GM12874 (cell line): Measurements from ENCODE around the gene ELANE.
A peak's percentile ranks its signal among the peaks of the same experiment; 100 is the strongest.

Experiments
- CTCF ChIP-seq: IDR thresholded peaks from 2 replicates; pipeline ENCODE4 v1.5.1; 2011; ENCODE audit warnings: low read depth, mild to moderate bottlenecking, control low read depth, low read length, moderate library complexity; ENCODE audit not compliant: insufficient read depth

Gene ELANE

DNA sequence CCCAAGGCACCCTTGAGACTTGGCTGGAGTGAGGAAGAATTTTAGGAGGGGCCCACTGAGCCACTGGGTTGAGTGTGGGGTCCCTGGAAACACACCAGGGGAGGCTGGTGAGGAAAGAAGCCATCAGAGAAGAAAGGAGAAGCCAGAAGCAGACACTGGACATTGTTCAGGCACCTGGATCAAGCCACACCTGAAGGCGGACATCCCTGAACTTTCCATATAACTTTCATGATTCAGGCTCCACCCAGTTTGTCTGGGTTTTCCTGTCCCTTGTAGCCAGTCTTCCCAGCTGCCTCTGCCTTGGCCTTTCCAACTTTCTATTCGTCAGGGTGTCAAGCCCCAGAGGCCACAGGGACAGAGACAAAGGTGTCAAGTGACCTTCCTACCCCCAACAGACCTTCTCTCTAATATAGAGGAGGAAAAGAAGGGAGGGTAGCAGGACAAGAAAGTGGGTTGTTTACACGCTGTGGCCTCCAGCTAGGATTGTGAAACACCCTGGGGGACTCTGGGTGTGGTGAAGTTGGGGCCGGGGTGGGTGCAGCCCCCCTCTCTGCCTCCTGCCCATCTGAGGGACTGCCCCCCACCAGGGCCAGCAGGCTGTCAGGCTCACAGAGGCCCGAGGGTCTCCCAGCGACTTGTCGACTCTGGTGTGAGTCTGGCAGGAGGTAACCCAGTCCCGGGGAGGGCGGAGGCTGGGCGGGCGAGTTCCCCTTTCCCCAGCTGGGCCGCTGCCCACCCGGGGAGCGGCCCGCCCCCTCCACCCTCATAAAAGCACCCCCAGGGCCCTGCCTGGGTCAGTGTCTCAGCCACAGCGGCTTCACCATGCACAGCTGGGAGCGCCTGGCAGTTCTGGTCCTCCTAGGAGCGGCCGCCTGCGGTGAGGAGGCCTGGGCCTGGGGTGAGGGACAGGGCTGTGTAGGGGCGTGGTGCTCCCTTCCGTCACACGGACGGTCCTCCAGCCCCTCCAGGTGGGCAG lies 7.1 kb downstream of the ELANE start, which contains the start of gene CFD:
Gene CFD, plus strand, starts transcription at position 797 of the 976 bp plus-strand sequence. Its CDS starts 26 bp downstream, at position 823.
- TF ChIP-seq CTCF = no peak

DNA sequence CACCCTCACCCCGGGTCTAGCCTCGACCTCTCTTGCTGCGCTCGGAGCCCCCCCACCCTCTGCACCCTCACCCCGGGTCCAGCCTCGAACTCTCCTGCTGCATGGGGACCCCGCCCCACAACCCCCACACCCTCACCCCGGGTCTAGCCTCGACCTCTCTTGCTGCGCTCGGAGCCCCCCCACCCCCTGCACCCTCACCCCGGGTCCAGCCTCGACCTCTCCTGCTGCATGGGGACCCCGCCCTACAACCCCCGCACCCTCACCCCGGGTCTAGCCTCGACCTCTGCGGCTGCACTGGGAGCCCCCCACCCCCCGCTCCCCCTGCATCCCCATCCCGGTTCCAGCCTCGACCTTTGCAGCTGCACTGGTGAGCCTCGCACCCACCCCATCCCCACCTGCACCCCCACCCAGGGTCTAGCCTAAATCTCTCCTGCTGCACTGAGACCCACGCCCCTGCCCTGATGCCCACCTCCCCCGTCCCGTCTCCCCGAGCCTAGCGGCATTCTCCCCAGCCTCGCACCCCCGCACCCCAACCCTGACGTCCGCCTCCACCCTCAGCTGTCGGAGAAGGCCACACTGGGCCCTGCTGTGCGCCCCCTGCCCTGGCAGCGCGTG lies 9.1 kb downstream of the ELANE start:
- TF ChIP-seq CTCF = no peak

GRCh38 chr19:861756-862580 lies 9.9 kb downstream of the ELANE start:
- 0 out of 2 replicates have a peak, but pooled peaks have one; percentile 20 for TF ChIP-seq CTCF

DNA sequence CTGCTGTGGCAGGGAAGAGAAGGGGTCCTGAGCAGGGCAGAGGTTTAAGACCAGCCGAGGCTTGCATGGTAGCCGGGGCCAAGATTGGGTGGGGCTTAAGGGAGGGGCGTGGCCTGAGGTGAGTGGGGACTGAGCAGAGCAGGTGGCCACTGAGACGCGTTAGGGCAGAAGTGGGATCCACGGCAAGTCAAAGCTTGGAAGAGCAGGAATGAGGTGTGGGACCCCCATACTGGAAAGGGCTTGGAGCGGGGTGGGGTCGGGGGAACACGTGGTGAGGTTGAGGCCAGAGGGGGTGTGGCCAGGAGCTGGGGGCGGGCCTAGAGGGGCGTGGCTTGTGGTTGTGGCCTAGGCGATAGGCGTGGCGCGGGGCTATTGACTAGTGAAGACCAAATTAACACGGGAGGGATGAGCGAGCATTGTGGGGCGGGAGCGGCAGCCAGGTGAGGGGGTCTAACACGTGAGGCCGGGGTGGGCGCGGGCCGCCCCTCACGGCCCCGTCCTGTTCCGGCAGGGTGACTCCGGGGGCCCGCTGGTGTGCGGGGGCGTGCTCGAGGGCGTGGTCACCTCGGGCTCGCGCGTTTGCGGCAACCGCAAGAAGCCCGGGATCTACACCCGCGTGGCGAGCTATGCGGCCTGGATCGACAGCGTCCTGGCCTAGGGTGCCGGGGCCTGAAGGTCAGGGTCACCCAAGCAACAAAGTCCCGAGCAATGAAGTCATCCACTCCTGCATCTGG lies 10.6 kb downstream of the ELANE start:
- no peak for TF ChIP-seq CTCF

DNA sequence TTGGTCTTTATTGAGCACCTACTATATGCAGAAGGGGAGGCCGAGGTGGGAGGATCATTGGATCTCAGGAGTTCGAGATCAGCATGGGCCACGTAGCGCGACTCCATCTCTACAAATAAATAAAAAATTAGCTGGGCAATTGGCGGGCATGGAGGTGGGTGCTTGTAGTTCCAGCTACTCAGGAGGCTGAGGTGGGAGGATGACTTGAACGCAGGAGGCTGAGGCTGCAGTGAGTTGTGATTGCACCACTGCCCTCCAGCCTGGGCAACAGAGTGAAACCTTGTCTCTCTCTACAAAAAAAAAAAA lies 11.2 kb downstream of the ELANE start:
- no peak for TF ChIP-seq CTCF

DNA sequence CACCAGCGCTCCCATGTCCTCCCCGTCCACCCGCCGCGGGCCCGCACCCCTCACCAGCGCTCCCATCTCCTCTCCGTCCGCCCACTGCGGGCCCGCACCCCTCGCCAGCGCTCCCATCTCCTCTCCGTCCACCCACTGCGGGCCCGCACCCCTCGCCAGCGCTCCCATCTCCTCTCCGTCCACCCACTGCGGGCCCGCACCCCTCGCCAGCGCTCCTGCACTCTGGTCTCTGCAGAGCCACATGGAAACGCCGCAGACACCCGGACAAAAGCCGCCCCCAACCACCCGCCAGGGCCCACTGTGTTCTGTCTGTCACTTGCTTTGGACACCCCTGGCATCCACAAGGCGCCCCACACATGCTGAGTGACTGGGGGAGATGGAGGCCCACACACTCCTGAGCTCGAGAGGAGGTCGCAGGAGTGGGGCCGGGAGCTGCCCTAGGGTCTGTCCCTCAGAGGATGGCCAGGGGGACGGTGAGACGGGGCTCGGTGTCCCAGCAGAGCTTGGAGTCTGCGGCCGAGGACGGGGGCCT lies 14.7 kb downstream of the ELANE start:
- TF ChIP-seq CTCF = no peak
